Globus pallidus (tissue), 1 donor: ENCODE measurements around the gene TBC1D26.
"Not testable (repeated sequence)": the region's sequence is repeated elsewhere in the genome, so short reads cannot be mapped to it uniquely, and the experiment has no call there.

Source experiments
- DNase-seq: peaks from one replicate; pipeline ENCODE4 v3.0.0-alpha.2; 2015; ENCODE audit warnings: low spot score

TBC1D26 gene

DNA sequence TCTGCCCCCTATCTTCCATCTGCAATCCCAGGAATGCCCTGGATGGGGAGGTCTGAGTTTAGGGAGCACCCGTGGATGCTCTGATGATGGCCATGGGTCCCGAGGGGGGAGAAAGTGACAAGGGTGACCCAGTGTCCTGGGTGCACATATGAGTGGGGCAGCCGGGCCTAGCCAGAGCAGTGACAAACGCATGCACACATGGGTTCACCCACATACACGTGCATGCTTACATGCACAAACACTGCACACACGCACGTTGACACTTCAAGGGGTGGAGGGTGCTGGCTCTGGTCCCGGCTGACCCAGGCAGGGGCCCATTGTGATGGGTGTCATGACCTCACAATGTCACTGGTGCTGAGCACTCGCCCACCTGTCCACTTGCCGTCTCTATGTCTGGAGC lies at the start of gene TBC1D26:
TSS of gene TBC1D26 (plus strand) at position 384 of the 400 bp plus-strand sequence. CDS start 3,066 bp downstream, outside the sequence.
- DNase-seq: not testable (repeated sequence)

DNA sequence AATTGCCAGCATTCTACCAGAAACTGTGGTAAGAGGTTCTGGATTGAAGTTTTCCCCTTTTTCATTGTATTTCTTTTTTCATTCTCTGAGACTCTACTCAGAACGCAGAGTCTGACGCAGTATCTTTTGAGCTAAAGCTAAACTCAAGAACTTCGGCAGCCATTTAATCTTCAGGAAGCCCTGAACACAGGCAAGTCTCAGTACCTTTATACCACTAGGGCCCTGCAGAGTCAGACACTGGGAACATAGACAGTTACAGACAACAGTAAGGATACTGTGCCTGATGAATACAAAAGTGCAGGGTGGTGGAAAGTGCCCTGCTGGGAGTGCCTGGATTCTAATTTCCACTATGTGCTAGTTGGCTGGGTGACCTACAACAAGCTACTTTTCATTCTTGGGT lies 48.9 kb upstream of the TBC1D26 start:
- not testable (repeated sequence) for DNase-seq

DNA sequence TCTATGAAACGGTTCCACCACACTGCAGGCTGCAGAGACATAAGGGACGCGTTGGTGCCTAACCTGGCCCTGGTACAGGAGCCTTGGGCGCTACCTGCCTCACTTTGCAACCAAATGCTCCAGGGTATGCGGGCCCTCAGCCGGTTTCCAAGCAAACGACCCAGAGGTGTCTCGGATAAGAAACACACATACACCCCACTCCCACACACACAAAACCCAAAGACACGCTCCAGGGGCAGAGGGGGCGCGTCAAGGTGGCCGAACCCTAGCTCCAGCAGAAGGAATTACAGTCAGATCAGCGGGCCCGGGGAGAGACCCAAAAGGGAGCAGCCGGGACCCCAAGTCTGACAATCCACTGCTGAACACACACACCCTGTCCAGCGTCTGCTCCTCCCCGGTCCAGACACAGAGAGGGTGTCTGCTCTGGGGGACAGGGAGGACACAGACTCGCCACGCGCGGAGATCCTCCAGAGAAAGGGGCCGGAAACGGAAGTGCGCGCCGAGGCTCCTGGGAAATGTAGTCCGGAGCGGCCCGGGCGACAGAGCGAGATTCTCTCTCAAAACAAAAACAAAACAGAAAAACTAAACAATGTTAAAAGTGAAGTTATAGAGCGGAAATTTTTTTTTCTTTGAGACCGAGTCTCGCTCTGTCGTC lies 48.1 kb upstream of the TBC1D26 start, which contains the start of gene TRIM16:
TSS of gene TRIM16 (minus strand) at position 488 of the 655 bp plus-strand sequence. CDS start 32,702 bp downstream, outside the sequence.
- peak; percentile 70 for DNase-seq

DNA sequence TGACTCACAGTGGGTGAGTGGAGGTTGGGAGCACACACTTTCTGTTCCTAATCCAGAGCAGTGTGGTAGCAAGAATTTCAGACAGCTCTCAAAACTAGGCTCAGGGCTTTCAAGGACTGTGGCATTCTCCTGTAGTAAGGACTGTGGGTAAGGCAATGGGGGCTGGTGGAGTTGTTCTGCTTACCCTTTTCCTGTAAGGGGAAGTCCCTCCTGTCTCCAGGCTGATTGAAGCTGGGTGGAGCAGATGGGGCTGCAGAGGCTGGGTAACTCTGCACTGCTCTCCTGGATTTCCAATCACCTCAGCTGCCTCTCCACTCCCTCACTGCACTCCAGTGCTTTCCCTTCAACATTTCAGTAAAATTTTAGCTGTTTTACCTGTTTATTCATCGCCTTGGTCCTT lies 44.6 kb upstream of the TBC1D26 start:
- DNase-seq: not testable (repeated sequence)

GRCh38 chr17:15698967-15699366 lies 33.1 kb upstream of the TBC1D26 start:
- DNase-seq: not testable (repeated sequence)

GRCh38 chr17:15699413-15699924 lies 32.6 kb upstream of the TBC1D26 start, which contains the start of gene ZNF286A:
ZNF286A (plus strand) TSS chr17:15699752; CDS start chr17:15700330, 578 bp downstream.
- peak; percentile 99 for DNase-seq

GRCh38 chr17:15699937-15700336 lies 32.1 kb upstream of the TBC1D26 start:
- DNase-seq: not testable (repeated sequence)

DNA sequence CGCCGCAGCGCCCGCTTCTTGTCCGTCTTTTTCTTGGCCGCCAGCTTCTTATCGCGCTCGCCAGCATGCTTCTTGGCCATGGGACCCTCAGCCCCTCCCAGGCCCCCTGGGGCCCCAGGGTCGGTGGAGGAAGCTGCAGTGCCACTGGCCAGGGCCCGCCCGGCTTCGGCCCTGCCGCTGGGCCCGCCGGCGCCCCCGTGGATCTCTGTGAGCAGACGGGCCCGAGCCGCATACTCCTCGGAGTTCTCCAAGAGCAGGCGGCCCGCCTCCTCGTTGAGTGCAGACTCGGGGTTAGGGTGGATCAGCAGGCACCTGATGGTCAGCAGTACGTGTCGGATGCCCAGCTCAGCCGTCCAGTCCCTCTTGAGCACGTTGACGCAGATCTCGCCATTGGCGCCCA lies 27.8 kb upstream of the TBC1D26 start:
- DNase-seq: not testable (repeated sequence)

DNA sequence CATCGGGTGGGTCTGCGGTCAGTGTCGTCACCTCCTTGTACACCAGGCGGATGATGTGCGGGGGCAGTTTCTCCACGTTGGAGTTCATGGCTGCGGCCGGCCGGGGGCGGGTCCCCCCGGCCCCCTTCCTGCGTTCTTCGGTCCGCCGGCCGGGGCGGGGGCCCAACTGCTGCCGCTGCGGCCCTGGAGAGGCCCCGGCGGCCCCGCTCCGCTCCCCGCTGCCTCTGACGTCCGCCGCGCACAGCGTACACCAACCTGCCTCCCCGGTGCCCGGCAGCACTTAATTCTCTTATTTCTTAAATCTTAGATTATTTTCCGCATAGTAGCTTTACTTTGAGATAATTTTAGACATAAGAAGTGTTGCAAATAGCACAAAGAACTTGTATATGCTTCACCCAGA lies 27.3 kb upstream of the TBC1D26 start:
- DNase-seq: not testable (repeated sequence)

- not testable (repeated sequence) for DNase-seq
Measured at GRCh38 chr17:15708879-15709278, 23.2 kb upstream of the TBC1D26 start.

DNA sequence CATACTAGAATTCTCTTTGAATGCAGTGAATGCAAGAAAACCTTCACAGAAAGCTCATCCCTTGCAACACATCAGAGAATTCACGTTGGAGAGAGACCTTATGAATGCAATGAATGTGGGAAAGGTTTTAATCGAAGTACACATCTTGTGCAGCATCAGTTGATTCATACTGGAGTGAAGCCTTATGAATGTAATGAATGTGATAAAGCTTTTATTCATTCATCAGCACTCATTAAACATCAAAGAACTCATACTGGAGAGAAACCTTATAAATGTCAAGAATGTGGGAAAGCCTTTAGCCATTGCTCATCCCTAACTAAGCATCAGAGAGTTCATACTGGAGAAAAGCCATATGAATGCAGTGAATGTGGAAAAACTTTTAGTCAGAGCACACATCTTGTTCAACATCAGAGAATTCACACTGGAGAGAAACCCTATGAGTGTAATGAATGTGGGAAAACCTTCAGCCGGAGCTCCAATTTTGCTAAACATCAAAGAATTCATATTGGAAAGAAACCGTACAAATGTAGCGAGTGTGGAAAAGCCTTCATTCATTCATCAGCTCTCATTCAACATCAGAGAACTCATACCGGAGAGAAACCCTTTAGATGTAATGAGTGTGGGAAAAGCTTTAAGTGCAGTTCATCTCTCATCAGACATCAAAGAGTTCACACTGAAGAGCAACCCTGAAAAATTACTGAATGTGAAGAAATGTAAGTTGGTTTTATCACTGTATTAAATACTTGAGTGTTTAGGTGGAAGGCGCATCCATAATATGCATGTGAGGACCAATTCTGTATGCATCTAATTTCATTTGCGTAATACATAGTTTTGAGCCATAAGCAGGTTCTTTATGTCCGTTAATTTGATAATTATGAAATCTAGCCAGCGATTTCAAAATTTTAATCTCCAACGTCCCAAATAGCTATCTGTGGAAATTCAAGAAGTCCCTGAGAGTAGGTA lies 15.2 kb upstream of the TBC1D26 start:
- DNase-seq: not testable (repeated sequence)

GRCh38 chr17:15730535-15730934 lies 1.5 kb upstream of the TBC1D26 start:
- not testable (repeated sequence) for DNase-seq

DNA sequence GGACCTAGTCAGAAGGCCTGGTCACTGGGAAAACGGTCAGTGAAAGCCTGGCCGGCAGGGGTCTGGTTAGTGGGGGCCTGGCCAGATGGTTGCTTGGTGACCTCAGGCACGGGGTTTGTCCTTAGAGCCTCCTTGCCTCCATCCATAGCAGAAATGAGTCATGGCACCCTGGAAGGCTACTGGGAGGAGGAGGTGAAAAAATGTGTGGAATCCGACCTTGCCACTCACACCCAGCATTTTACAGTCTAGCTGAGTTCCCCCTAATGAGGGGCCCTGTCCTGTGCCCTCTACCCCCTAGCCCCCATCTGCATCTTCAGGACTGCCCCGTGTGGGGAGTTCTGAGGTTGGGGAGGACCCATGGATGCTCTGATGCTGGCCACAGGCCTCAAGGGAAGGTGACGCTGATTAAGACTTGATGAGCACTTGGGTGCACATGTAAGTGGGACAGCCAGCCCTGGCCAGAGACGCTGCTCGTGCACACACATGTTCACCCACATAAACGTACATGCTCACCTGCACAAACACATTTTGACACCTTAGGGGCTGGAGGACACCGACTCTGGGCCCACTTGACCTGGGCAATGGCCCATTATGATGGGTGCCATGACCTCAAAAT lies 1.2 kb downstream of the TBC1D26 start:
- DNase-seq: not testable (repeated sequence)

DNA sequence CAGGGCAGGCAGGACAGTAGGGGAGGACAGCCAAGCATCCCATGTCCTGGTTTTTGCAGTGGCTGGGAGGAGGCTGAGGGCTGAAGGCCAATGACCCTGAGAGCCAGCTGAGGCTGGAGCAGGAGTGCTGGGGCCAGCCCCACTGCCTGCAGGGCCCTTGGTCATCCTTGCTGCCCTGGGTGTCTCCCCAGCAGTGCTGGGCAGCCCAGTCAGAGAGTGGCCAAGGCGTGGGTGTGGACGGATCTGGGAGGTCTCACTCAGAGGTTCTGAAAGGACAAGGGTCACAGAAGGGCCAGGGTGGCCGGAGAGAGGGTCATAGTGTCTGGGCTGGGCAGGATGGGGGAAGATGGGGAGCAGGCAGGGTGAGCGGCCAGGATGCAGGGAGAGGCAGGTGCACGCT lies 4.5 kb downstream of the TBC1D26 start:
- DNase-seq: not testable (repeated sequence)

DNA sequence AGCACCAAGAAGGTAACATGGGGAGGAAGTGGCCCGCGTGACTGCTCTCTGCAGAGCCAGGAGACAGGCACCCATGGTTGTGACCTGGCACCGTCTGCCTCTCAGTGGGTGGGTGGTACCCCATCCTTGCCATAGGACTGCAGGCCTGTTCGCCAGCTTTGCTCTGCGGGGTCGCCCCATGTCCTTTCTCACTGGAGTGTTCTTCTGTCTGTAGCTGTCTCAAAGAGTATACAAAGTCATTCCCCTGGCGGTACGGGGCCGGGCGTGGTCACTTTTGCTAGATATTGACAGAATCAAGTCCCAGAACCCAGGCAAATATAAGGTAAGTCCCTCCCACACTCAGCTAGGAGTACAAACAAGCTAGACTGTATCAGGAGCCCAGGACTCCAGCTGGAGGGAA lies 6.0 kb downstream of the TBC1D26 start:
- DNase-seq: no peak

- DNase-seq: not testable (repeated sequence)
Measured at GRCh38 chr17:15739259-15739658, 7.2 kb downstream of the TBC1D26 start.

DNA sequence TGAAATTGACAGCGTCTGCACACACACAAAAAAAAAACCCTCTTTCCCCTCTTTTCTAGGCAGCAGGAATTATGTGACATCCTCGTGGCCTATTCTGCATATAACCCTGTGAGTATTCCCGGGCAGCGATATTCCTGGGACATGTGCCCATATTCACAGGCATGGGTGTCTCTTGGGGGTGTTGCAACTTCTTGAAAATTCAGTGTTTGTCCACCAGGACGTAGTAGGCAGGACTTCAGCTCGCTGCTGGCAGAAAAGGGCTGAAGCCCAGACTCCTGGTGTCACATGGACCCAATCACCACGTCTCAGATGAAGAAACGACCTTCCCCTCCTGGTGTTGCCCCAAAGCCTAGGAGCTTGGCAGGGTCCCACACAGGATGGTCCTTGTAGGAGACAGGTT lies 8.0 kb downstream of the TBC1D26 start:
- not testable (repeated sequence) for DNase-seq

- DNase-seq: no peak
Measured at GRCh38 chr17:15740570-15741120, 8.6 kb downstream of the TBC1D26 start.

- no peak for DNase-seq
Measured at GRCh38 chr17:15741624-15742023, 9.5 kb downstream of the TBC1D26 start.

GRCh38 chr17:15742051-15742795 lies 10.1 kb downstream of the TBC1D26 start:
- DNase-seq: no peak

DNA sequence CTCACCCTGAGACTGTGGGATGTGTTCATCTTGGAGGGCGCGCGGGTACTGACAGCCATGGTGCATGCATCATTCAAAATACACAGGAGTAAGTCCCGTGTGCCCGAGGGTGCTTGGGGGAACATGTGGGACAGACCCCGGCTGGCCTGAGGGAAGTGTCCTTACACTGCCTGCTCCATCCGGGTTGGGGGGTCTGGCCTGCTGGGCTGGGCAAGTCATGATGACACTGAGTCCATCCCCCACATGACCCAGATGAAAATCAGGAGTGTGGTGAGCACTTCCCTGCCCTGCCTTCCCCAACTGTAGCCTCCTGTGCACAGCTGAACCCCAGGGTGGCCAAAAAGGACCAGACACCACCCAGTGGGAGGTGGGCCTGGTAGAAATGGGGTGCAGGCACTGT lies 10.8 kb downstream of the TBC1D26 start:
- DNase-seq: no peak
